ENCODE measurements around the gene KCTD7.
"Not testable (repeated sequence)": the region's sequence is repeated elsewhere in the genome, so short reads cannot be mapped to it uniquely, and the experiment has no call there.

The KCTD7 gene

GRCh38 chr7:66654275-66655112 is 25.8 kb downstream of the KCTD7 start:
- DNase-seq (ENCODE audit: low read depth in 2 of 2), result peak; percentile 87 to 95

- not testable (repeated sequence) for DNase-seq (ENCODE audit: low read depth in 2 of 2)
Observed at GRCh38 chr7:66655113-66655806, 26.6 kb downstream of the KCTD7 start.

GRCh38 chr7:66655826-66656485 is 27.3 kb downstream of the KCTD7 start:
- not testable (repeated sequence) for DNase-seq (ENCODE audit: low read depth in 2 of 2)

GRCh38 chr7:66657798-66658197 is 29.1 kb downstream of the KCTD7 start:
- DNase-seq (ENCODE audit: low read depth in 2 of 2), result no peak

DNA sequence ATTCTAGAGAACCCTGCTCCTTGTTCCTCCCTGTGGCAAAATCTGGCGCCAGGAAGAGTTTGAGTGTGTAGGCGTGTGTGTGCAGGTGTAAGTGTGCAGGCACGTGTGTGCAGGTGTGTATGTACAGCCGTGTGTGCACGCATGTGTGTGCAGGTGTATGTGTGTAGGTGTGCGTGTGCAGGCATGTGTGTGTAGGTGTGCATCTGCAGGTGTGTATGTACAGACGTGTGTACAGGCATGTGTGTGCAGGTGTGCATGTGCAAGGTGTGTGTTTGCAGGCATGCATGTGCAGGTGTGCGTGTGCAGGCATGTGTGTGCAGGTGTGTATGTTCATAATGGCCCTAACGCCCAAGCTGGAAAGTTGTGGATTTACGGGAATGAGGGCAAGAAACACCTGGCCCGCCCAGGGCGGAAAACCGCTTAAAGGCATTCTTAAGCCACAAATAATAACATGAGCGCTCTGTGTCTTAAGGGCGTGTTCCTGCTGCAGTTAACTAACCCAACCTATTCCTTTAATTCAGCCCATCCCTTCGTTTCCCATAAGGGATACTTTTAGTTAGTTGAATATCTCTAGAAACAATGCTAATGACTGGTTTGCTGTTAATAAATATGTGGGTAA is 34.1 kb downstream of the KCTD7 start:
- no peak for DNase-seq (ENCODE audit: low read depth in 2 of 2)

DNA sequence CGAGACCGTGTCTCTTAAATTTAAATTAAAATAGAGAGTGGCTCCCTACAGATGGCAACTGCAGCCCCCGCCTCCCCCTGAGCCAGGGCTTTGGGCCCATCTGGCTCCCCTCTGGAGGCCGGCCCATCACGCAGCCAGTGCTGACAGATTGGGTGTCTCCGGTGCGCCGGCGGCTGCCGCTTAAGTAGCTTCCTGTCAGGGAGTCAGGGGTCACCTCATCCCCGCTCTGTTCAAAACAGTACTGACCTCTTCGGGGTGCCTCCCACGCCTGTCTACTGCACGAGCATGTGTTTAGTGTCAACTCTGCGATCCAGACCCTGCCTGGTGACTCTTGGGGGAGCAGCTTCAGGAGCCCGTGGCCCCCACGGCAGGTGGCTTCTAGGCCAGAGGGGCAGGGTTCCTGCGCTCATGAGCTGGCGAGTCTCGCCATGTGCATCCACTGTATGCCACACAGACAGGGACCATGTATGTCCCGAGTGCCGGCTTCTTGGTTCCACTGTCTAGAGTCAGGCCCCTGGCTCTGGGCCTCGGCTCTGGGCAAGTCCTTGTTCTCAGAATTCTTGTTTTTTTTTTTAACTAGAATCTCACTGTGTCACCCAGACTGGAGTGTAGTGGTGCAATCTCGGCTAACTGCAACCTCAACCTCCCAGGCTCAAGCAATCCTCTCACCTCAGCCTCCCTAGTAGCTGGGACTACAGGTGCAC is 36.1 kb downstream of the KCTD7 start:
- DNase-seq (ENCODE audit: low read depth in 2 of 2), result no peak

DNA sequence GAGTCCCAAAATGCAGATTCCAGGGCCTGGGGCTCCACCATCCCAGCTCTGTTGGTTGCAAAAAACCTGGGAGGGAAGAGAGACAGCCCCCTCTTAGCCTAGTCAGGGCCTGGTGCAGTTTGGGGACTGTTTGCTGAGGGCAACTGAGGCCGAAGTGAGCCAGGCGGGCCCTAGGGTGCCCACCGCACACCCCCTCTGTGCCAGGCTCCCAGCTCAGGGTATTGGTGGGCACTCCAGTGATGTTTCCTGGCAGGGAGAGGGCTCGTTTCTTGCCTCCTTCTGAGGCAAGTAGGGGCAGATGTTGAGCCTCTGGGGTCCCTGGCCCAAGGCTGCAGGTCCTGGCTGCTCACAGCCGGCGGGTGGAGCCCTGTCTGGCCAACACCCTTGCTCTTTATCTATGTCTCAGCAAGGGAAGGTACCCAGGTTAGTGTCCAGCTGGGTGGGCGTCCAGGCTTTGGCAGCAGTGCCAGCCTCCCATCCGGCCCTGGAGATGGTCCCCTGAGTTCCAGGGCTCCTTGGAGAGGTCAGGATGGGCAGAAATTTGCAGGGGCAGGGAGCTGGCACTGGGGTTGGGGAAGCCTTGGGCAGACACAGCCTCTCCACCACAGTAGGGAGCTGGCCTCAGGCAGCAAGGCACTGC is 37.8 kb downstream of the KCTD7 start:
- no peak for DNase-seq (ENCODE audit: low read depth in 2 of 2)

GRCh38 chr7:66667023-66667728 is 38.5 kb downstream of the KCTD7 start:
- no peak for DNase-seq (ENCODE audit: low read depth in 2 of 2)

DNA sequence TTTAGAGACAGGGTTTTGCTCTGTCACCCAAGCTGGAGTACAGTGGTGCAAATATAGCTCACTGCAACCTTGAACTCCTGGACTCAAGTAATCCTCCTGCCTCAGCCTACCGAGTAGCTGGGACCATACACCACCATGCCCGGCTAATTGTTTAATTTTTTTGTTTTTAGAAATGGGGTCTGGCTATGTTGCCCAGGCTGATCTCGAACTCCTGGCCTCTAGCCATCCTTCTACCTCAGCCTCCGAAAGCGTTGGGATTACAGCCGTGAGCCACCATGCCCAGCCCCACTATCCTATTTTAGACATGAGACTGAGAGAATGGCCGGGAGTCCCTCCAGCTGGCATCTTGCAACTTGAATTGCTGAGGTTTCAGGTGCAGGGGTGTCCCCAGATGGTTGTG is 39.4 kb downstream of the KCTD7 start:
- no peak for DNase-seq (ENCODE audit: low read depth in 2 of 2)

- no peak for DNase-seq (ENCODE audit: low read depth in 2 of 2)
Observed at GRCh38 chr7:66668677-66669076, 40.0 kb downstream of the KCTD7 start.

DNA sequence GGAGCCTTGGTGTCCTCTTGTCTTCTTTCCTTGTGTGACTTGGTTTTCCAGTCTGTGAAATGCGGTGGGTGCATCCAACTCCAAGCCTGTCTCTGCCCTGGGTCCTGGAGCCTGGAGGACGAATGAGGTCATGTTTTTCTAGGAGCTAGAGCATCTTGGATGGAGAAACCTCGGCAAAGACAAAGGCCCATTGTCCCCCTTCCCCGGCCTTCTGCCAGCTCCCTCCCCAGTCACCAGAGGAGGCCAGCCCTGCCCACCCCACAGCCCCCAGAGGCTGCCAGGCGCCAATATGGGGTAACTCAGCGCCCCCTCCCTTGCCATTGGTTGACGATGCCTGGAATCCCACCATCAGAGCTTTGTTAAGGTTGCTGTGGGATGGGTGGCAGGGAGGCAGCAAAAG is 40.4 kb downstream of the KCTD7 start:
- DNase-seq (ENCODE audit: low read depth in 2 of 2), result no peak

DNA sequence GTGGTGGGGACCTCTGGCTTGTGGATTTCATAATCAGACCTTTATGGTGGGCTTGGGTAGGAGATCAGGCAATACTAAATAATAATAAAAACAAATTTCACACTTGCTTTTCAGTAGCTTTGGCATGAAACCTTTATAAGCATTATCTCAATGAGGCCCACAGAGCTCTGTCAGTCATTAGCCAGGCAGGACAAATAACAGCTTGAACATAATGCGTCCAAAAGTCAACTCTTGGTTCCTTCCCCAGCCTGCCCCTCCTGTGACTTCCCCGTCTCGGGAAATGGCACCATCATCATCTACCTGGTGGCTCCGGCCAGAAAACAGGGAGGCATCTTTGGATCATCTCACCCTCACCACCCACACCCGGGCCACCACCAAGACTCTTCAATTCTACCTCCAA is 40.8 kb downstream of the KCTD7 start:
- DNase-seq (ENCODE audit: low read depth in 2 of 2), result no peak

DNA sequence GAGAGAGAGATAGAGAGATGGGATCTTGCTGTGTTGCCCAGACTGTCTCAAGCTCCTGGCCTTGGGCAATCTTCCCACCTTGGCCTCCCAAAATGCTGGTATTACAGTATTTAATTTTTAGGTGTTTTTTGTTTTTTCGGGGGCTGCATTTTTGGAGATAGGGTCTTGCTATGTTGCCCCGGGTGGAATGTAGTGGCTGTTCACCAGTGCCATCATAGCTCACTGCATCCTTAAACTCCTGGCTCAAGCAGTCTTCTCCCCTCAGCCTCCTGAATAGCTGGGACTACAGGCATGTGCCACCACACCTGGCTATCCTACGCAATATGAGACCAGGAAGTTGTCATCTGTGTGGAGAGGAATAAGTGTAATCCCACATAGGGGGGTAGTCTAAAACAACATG is 42.4 kb downstream of the KCTD7 start:
- DNase-seq (ENCODE audit: low read depth in 2 of 2), result no peak

GRCh38 chr7:66671486-66671885 is 42.8 kb downstream of the KCTD7 start:
- not testable (repeated sequence) for DNase-seq (ENCODE audit: low read depth in 2 of 2)

GRCh38 chr7:66672432-66673123 is 43.9 kb downstream of the KCTD7 start:
- not testable (repeated sequence) for DNase-seq (ENCODE audit: low read depth in 2 of 2)

- not testable (repeated sequence) for DNase-seq (ENCODE audit: low read depth in 2 of 2)
Observed at GRCh38 chr7:66673124-66673640, 44.5 kb downstream of the KCTD7 start.

DNA sequence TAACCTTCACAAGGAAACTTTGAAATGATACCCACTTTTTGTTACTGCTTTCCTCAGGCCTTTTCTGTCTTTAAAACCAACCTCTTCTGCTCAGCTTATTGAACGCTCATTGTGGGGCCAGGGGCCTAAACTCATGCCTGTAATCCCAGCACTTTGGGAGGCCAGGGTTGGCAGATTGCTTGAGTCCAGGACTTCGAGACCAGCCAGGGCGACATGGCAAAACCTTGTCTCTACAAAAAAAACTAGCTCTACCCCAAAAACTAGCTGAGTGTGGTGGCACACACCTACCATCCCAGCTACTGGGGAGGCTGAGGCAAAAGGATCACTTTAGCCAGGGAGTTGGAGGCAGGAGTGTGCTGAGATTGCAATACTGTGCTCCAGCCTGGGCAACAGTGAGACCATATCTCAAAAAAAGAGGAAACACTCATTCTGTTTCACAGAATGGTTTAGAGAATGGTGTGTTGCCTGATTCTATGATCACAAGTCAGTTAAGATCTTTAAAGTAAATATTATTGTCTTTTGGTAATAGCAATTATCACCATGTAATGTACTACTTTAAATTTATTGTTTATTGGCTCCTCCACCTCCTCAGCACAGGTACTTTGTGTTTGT is 51.1 kb downstream of the KCTD7 start:
- no peak for DNase-seq (ENCODE audit: low read depth in 2 of 2)

- DNase-seq (ENCODE audit: low read depth in 2 of 2), result peak; percentile 77 to 97
Observed at GRCh38 chr7:66681491-66682349, 53.0 kb downstream of the KCTD7 start.

Measured in stimulated activated CD4-positive, alpha-beta T cell treated with anti-CD3 and anti-CD28 coated beads, Interleukin-1b, Interleukin-23, amount 100 ng/mL, for 1 hour (primary cell).